ENCODE measurements around the gene RNF126. TPM values are rescaled to one million over a fixed set of nuclear protein-coding genes. Genes with fewer than 3 reads are reported as not detected.

RNF126 gene
- total RNA-seq, 1 donor from 2014 or later, result 39.0 TPM

- Histone ChIP-seq H3K27me3 (no peaks in the 10 kb centered on the region), H3K9me3 (no peaks in the 10 kb centered on the region), H3K36me3 (no peaks in the 10 kb centered on the region), H3K27ac (no peak overlapping the region), H3K4me1 (no peaks in the 10 kb centered on the region), H3K4me3 (no peak overlapping the region)
- no peak for TF ChIP-seq CTCF (IDR thresholded peaks at IDR 0.05)
- intact Hi-C loops (cut with DNase I), result no loop called here
- DNase-seq (ENCODE audit: low spot score in 2 of 2), result no peak
Measured at GRCh38 chr19:602391-603301, 60.4 kb downstream of the RNF126 start.

- H3K9me3 ChIP-seq, result no peaks in the 10 kb centered on the region
- no peak overlapping the region for H3K27ac ChIP-seq
- no peak overlapping the region for H3K4me3 ChIP-seq
- H3K27me3 ChIP-seq, result no peaks in the 10 kb centered on the region
- DNase-seq (ENCODE audit: low spot score in 2 of 2), result no peak
- no peak for TF ChIP-seq CTCF (IDR thresholded peaks at IDR 0.05)
- H3K36me3 ChIP-seq, result no peaks in the 10 kb centered on the region
- intact Hi-C loops (cut with DNase I), result no loop called here
- H3K4me1 ChIP-seq, result no peaks in the 10 kb centered on the region
Measured at GRCh38 chr19:601790-602189, 61.2 kb downstream of the RNF126 start.

GRCh38 chr19:601310-601709 is 61.7 kb downstream of the RNF126 start:
- no peak for DNase-seq (ENCODE audit: low spot score in 2 of 2)
- Histone ChIP-seq H3K36me3 (no peaks in the 10 kb centered on the region), H3K27me3 (no peaks in the 10 kb centered on the region), H3K4me3 (no peak overlapping the region), H3K27ac (no peak overlapping the region), H3K4me1 (no peaks in the 10 kb centered on the region), H3K9me3 (no peaks in the 10 kb centered on the region)
- no peak for TF ChIP-seq CTCF (IDR thresholded peaks at IDR 0.05)
- intact Hi-C loops (cut with DNase I), result no loop called here

Other genes starting within 250 kb of the RNF126 start
- 51.2 TPM for gene SHC2, start 202.2 kb downstream of the RNF126 start, total RNA-seq
- not detected for gene MADCAM1, start 166.7 kb downstream of the RNF126 start, total RNA-seq
- 89.2 TPM for gene TPGS1, start 155.7 kb downstream of the RNF126 start, total RNA-seq
- gene CDC34, start 131.5 kb downstream of the RNF126 start, total RNA-seq, result 124 TPM
- not detected for gene GZMM, start 119.2 kb downstream of the RNF126 start, total RNA-seq
- 647 TPM for gene BSG, start 90.6 kb downstream of the RNF126 start, total RNA-seq
- gene HCN2, start 73.3 kb downstream of the RNF126 start, total RNA-seq, result not detected
- gene POLRMT, start 29.7 kb downstream of the RNF126 start, total RNA-seq, result 26.8 TPM
- not detected for gene FGF22, start 23.3 kb downstream of the RNF126 start, total RNA-seq
- gene FSTL3, start 13.2 kb upstream of the RNF126 start, total RNA-seq, result 541 TPM
- gene PRSS57, start 32.2 kb upstream of the RNF126 start, total RNA-seq, result not detected
- gene PALM, start 45.7 kb upstream of the RNF126 start, total RNA-seq, result 107 TPM
- not detected for gene MISP, start 87.9 kb upstream of the RNF126 start, total RNA-seq
- 210 TPM for gene PTBP1, start 134.2 kb upstream of the RNF126 start, total RNA-seq
- gene PLPPR3, start 158.7 kb upstream of the RNF126 start, total RNA-seq, result not detected
- not detected for gene AZU1, start 164.6 kb upstream of the RNF126 start, total RNA-seq
- gene PRTN3, start 177.8 kb upstream of the RNF126 start, total RNA-seq, result not detected
- gene ELANE, start 189.1 kb upstream of the RNF126 start, total RNA-seq, result not detected
- gene CFD, start 196.4 kb upstream of the RNF126 start, total RNA-seq, result 1,680 TPM
- gene MED16, start 230.0 kb upstream of the RNF126 start, total RNA-seq, result 73.2 TPM
- not detected for gene RNU6-9, start 230.3 kb upstream of the RNF126 start, total RNA-seq

Data from ascending aorta (tissue), 2 donors.